Activated CD4-positive, alpha-beta memory T cell treated with anti-CD3 and anti-CD28 coated beads for 36 hours (primary cell): ENCODE data around the gene MTMR10. TPM values are rescaled to one million over a fixed set of nuclear protein-coding genes. Genes with fewer than 3 reads are reported as not detected.

Experiments used
- CTCF ChIA-PET: fragments of 350-600 bp; sonication (Branson Sonifier 250); formaldehyde crosslinking; loops from one replicate; lab custom pipeline; 2021; ENCODE audit warnings: antibody characterized with exemption, inconsistent platforms; lab: Charles Lee
- POLR2A ChIA-PET: fragments of 350-600 bp; sonication (Branson Sonifier 250); formaldehyde crosslinking; loops from one replicate; lab custom pipeline; 2021; ENCODE audit warnings: antibody characterized with exemption; lab: Charles Lee
- DNase-seq: peaks from one replicate; pipeline ENCODE4 v3.0.0-alpha.2; 2020
- H3K27ac Mint-ChIP-seq: one replicate; pipeline ENCODE4 v1.8.0; 2021; ENCODE audit warnings: mixed read lengths
- H3K27me3 Mint-ChIP-seq: one replicate; pipeline ENCODE4 v1.8.0; 2021; ENCODE audit warnings: mixed read lengths
- H3K36me3 Mint-ChIP-seq: one replicate; pipeline ENCODE4 v1.8.0; 2021; ENCODE audit warnings: mixed read lengths
- H3K4me1 Mint-ChIP-seq: one replicate; pipeline ENCODE4 v1.8.0; 2021; ENCODE audit warnings: low read depth, mixed read lengths
- H3K4me3 Mint-ChIP-seq: one replicate; pipeline ENCODE4 v1.8.0; 2021; ENCODE audit warnings: mild to moderate bottlenecking, mixed read lengths
- H3K9me3 Mint-ChIP-seq: one replicate; pipeline ENCODE4 v1.8.0; 2021; ENCODE audit warnings: mixed read lengths
- intact Hi-C: fragments of 100-400 bp; cut with micrococcal nuclease; formaldehyde crosslinking; loops from one replicate; pipeline ENCODE4 v1.15.1; 2023
- total RNA-seq, 2 experiments: library from RNA; stranded (reverse); gene quantifications; one replicate each; pipeline ENCODE4 v1.2.3, GENCODE V29; 2021

MTMR10 gene
- total RNA-seq, 2 experiments from 2014 or later, result 10.8 to 12.5 TPM

GRCh38 chr15:31024979-31025378 is 33.6 kb upstream of the MTMR10 start:
- H3K4me1 Mint-ChIP-seq, result no peaks in the 10 kb centered on the region
- ChIA-PET POLR2A (no interaction called here), CTCF (no interaction called here)
- no peaks in the 10 kb centered on the region for H3K9me3 Mint-ChIP-seq
- DNase-seq, result no peak
- no peaks in the 10 kb centered on the region for H3K36me3 Mint-ChIP-seq
- peaks cover 23% of the 10 kb centered on the region for H3K27me3 Mint-ChIP-seq
- no peak overlapping the region for H3K4me3 Mint-ChIP-seq
- intact Hi-C loops, result no loop called here
- no peak overlapping the region for H3K27ac Mint-ChIP-seq

DNA sequence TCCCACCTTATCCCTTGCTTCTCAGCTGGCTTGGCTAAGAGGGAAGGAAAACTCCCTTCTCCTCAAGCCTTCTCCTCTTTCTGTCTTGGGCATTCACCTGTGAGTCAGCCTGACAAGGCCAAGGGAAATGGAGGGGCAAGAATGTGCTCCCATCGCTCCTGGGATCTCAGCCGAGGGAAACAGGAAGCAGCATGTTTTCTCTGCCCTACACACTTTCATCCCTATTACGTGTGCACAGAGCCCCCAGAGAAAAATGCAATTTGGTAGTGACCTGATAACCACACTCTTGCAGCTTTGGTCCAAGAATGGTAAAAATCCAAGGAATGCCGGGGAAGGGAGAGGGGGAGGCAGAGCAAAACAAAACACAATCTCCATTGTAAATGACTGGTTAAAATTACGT is 32.9 kb upstream of the MTMR10 start:
- intact Hi-C loops, result no loop called here
- ChIA-PET POLR2A (no interaction called here), CTCF (no interaction called here)
- Mint-ChIP-seq H3K9me3 (no peaks in the 10 kb centered on the region), H3K4me1 (no peaks in the 10 kb centered on the region), H3K27me3 (peaks cover 23% of the 10 kb centered on the region), H3K27ac (no peak overlapping the region), H3K4me3 (no peak overlapping the region), H3K36me3 (no peaks in the 10 kb centered on the region)
- DNase-seq, result no peak

- CTCF ChIA-PET, result no interaction called here
- no peaks in the 10 kb centered on the region for H3K9me3 Mint-ChIP-seq
- H3K27ac Mint-ChIP-seq, result no peak overlapping the region
- H3K4me1 Mint-ChIP-seq, result no peaks in the 10 kb centered on the region
- H3K4me3 Mint-ChIP-seq, result no peak overlapping the region
- DNase-seq, result no peak
- no peaks in the 10 kb centered on the region for H3K36me3 Mint-ChIP-seq
- intact Hi-C loops, result no loop called here
- POLR2A ChIA-PET, result no interaction called here
- H3K27me3 Mint-ChIP-seq, result peaks cover 19% of the 10 kb centered on the region
Observed at GRCh38 chr15:31023841-31024240, 32.4 kb upstream of the MTMR10 start.

DNA sequence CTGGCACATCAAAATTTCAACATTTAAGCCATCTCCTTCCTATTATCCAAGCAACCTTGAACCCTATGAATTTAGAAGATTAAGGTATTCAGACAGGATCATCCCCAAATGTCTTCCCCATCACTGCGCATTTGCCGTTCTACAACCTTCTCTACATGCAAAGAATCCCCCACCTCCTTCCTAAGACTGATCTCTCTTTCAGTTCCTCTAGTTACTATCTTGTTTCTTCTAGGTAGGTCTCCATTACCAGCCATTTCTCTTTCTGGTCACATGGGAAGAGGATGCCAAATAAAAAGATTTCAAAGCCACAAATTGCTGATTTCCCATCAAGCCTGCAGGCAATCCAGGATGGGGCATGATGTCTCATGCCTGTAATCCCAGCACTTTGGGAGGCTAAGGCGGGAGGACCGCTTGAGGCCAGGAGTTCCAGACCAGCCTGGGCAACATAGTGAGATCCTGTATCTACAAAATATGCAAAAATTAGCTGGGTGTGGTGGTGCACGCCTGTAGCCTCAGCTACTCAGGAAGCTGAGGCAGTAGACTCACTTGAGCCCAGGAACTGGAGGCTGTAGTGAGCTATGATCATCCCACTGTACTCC is 29.7 kb upstream of the MTMR10 start:
- no peaks in the 10 kb centered on the region for H3K4me1 Mint-ChIP-seq
- peaks cover 9% of the 10 kb centered on the region for H3K27me3 Mint-ChIP-seq
- intact Hi-C loops, result no loop called here
- H3K36me3 Mint-ChIP-seq, result no peaks in the 10 kb centered on the region
- no peak overlapping the region for H3K4me3 Mint-ChIP-seq
- DNase-seq, result no peak
- CTCF ChIA-PET, result no interaction called here
- POLR2A ChIA-PET, result no interaction called here
- H3K9me3 Mint-ChIP-seq, result no peaks in the 10 kb centered on the region
- no peak overlapping the region for H3K27ac Mint-ChIP-seq

DNA sequence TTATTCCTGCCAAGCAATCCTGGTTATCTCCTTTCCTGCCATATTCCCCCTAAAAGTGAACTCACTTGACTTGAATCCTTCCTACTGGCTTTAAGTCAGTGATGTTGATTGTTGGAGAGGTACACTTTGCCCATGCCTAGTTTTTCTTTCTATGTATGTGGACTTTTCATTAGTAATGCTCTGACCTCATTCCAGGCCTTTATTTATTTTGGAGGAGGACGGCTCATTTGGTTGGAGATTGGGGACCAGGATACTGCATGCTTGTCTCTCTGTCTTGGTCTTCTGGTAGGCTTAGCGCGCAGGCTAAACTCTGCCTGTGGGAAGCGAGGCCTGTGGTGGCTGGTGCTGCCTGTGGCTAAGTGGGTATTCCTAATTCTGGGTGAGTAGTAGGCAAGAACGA is 29.1 kb upstream of the MTMR10 start:
- H3K4me1 Mint-ChIP-seq, result no peaks in the 10 kb centered on the region
- H3K36me3 Mint-ChIP-seq, result no peaks in the 10 kb centered on the region
- intact Hi-C loops, result no loop called here
- no peaks in the 10 kb centered on the region for H3K9me3 Mint-ChIP-seq
- CTCF ChIA-PET, result no interaction called here
- peaks cover 7% of the 10 kb centered on the region for H3K27me3 Mint-ChIP-seq
- DNase-seq, result no peak
- no peak overlapping the region for H3K27ac Mint-ChIP-seq
- POLR2A ChIA-PET, result no interaction called here
- H3K4me3 Mint-ChIP-seq, result no peak overlapping the region

DNA sequence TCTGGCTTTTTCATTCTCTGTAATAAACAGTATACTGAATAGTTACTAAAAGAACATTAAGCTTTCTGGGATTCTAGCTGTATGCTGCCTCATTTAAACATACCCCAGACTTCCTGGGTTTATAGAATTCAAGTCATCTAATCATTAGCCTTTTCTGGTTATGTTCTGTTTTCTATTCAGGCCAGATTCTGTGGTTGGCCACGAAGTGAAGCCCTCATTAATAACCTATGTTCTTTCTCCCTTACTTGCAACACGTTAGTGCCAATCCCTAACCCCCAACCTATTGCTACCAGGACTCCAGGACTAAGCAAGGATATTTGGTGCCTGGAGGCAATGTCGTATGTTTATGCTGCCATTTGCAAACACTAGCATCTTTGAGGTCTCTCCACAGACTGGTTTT is 28.6 kb upstream of the MTMR10 start:
- ChIA-PET POLR2A (no interaction called here), CTCF (no interaction called here)
- H3K4me3 Mint-ChIP-seq, result no peak overlapping the region
- intact Hi-C loops, result no loop called here
- H3K27ac Mint-ChIP-seq, result no peak overlapping the region
- peaks cover 5% of the 10 kb centered on the region for H3K27me3 Mint-ChIP-seq
- no peaks in the 10 kb centered on the region for H3K36me3 Mint-ChIP-seq
- DNase-seq, result no peak
- H3K4me1 Mint-ChIP-seq, result no peaks in the 10 kb centered on the region
- H3K9me3 Mint-ChIP-seq, result no peaks in the 10 kb centered on the region

- intact Hi-C loops, result no loop called here
- ChIA-PET POLR2A (no interaction called here), CTCF (no interaction called here)
- DNase-seq, result no peak
- H3K36me3 Mint-ChIP-seq, result peaks cover 7% of the 10 kb centered on the region
- no peak overlapping the region for H3K27ac Mint-ChIP-seq
- no peaks in the 10 kb centered on the region for H3K4me1 Mint-ChIP-seq
- peaks cover 13% of the 10 kb centered on the region for H3K27me3 Mint-ChIP-seq
- H3K9me3 Mint-ChIP-seq, result peaks cover 12% of the 10 kb centered on the region
- no peak overlapping the region for H3K4me3 Mint-ChIP-seq
Observed at GRCh38 chr15:31017311-31017710, 25.9 kb upstream of the MTMR10 start.

DNA sequence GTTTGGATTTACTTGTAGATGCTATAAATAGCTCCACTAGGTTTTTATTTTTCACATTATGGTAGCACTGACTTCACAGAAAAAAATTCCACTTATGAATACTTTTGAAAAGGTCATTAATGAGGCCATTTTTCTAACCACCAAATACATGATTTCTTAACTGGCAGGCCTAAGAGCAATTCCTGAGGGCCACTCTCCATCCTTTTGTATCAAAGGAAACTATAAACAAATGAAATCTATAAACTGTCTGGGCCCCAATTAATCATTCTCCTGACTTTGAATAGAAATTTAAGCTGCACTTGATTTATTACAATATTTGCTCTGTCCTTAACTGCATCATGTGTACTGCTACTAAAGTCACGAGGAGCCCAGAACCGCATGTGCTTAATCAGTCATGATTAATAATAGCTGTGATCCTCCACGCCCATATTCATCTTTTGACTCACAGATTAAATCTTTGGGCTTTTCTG is 25.1 kb upstream of the MTMR10 start:
- H3K36me3 Mint-ChIP-seq, result peaks cover 9% of the 10 kb centered on the region
- peaks cover 18% of the 10 kb centered on the region for H3K9me3 Mint-ChIP-seq
- ChIA-PET POLR2A (no interaction called here), CTCF (no interaction called here)
- intact Hi-C loops, result no loop called here
- no peak overlapping the region for H3K27ac Mint-ChIP-seq
- DNase-seq, result no peak
- H3K27me3 Mint-ChIP-seq, result peaks cover 13% of the 10 kb centered on the region
- no peak overlapping the region for H3K4me3 Mint-ChIP-seq
- no peaks in the 10 kb centered on the region for H3K4me1 Mint-ChIP-seq

DNA sequence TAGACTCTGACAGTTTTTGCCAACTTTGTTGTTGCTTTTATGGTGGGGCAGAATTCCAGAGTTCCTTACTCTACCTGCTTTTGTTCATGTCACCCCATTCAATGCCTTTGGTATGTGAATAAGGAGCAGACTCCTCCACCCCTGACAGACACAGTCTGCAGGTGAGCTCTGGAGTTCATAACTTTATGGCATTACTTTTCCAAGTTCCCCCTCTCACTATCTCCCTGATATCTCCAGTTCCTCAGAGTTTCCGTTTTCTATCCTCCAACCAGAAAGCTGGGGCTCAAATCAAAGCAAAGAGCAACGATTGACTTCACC is 23.1 kb upstream of the MTMR10 start:
- Mint-ChIP-seq H3K4me3 (no peak overlapping the region), H3K4me1 (no peaks in the 10 kb centered on the region), H3K36me3 (peaks cover 9% of the 10 kb centered on the region), H3K9me3 (peaks cover 20% of the 10 kb centered on the region), H3K27me3 (peaks cover 11% of the 10 kb centered on the region), H3K27ac (no peak overlapping the region)
- intact Hi-C loops, result no loop called here
- POLR2A ChIA-PET, result no interaction called here
- DNase-seq, result no peak
- CTCF ChIA-PET, result no interaction called here

DNA sequence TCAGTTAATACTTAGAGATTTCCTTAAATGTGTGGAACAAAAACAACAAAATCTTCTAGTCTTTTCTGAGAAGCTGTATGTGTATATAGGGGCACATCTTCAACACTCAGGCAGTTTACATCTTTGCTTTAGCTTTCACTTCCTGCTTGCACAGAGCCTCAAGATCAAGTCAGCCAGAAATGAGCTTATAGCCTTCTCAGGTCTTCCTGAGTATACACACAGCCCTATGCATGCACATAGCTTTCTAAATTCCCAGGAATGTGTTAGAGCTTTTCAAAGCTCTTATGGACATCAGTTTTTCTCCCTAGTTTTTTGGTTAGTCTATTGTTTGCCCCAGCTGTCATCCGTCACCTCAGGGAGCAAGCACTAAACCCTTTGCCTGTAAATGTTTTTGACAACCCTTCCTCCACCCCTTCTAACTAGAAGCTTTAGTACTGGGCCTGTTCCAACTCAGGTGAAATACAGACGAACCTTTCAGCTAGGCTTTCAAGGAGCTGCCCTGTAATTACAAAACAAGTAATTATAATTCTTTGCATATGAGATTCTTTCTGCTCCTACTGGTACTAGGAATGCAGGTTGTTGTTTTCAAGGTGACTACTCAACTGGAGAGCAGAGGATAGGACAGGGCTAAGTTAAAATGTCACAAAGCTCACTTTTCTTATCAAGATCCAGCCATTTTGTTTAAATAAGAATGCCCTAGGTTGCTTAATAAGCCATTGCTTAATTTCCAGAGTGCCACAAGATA is 22.6 kb upstream of the MTMR10 start:
- ChIA-PET POLR2A (no interaction called here), CTCF (no interaction called here)
- no peak for DNase-seq
- Mint-ChIP-seq H3K27ac (no peak overlapping the region), H3K4me1 (no peaks in the 10 kb centered on the region), H3K9me3 (peaks cover 20% of the 10 kb centered on the region), H3K36me3 (peaks cover 9% of the 10 kb centered on the region), H3K4me3 (no peak overlapping the region), H3K27me3 (peaks cover 14% of the 10 kb centered on the region)
- intact Hi-C loops, result no loop called here

GRCh38 chr15:31012455-31012854 is 21.0 kb upstream of the MTMR10 start:
- Mint-ChIP-seq H3K36me3 (peaks cover 9% of the 10 kb centered on the region), H3K4me3 (no peak overlapping the region), H3K9me3 (peaks cover 20% of the 10 kb centered on the region), H3K27ac (no peak overlapping the region), H3K4me1 (no peaks in the 10 kb centered on the region), H3K27me3 (peaks cover 16% of the 10 kb centered on the region)
- ChIA-PET POLR2A (no interaction called here), CTCF (no interaction called here)
- intact Hi-C loops, result no loop called here
- no peak for DNase-seq

GRCh38 chr15:31010036-31010435 is 18.6 kb upstream of the MTMR10 start:
- ChIA-PET CTCF (no interaction called here), POLR2A (no interaction called here)
- no peak overlapping the region for H3K4me3 Mint-ChIP-seq
- H3K9me3 Mint-ChIP-seq, result peaks cover 20% of the 10 kb centered on the region
- DNase-seq, result no peak
- no peak overlapping the region for H3K27ac Mint-ChIP-seq
- H3K36me3 Mint-ChIP-seq, result peaks cover 9% of the 10 kb centered on the region
- no peaks in the 10 kb centered on the region for H3K4me1 Mint-ChIP-seq
- H3K27me3 Mint-ChIP-seq, result peaks cover 21% of the 10 kb centered on the region
- intact Hi-C loops, result no loop called here

GRCh38 chr15:31005660-31006059 is 14.2 kb upstream of the MTMR10 start:
- Mint-ChIP-seq H3K27ac (no peak overlapping the region), H3K9me3 (no peaks in the 10 kb centered on the region), H3K27me3 (peaks cover 31% of the 10 kb centered on the region), H3K4me3 (no peak overlapping the region), H3K36me3 (no peaks in the 10 kb centered on the region), H3K4me1 (peaks cover 6% of the 10 kb centered on the region)
- POLR2A ChIA-PET, result no interaction called here
- no peak for DNase-seq
- CTCF ChIA-PET, result no interaction called here
- intact Hi-C loops, result no loop called here
